SHP77 treated with DMSO at 0.1 percent for 48 hours (cell line): ENCODE results near the gene NRG3.
"Not testable (repeated sequence)": the region's sequence is repeated elsewhere in the genome, so short reads cannot be mapped to it uniquely, and the experiment has no call there.

ENCODE experiments used
- DNase-seq: peaks from one replicate; lab custom pipeline; 2025; lab: John Stamatoyannopoulos, UW

Gene NRG3

GRCh38 chr10:82282782-82283456 is 407.9 kb downstream of the NRG3 start:
- no peak for DNase-seq

- no peak for DNase-seq
Measured at GRCh38 chr10:82284180-82284579, 409.2 kb downstream of the NRG3 start.

GRCh38 chr10:82288461-82288881 is 413.5 kb downstream of the NRG3 start:
- DNase-seq: no peak

DNA sequence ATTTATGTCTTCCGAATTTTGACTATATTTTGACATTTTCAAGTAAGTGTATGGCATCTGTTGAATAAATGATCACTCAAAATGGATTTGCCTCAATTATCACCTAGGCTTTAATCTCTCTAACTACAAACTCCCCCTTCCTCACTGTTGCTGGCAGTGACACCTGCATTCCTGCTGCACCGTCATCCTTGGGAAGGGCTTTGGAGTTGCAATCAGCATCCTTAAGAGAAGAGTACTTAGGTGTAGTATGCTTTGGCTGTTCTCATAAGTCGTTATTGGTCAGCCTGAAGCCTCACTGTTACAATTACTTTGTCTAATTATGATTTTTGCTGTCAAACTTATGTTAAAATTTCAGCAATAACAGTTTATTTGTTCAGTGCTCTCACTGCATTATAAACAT is 415.0 kb downstream of the NRG3 start:
- DNase-seq: no peak

- no peak for DNase-seq
Measured at GRCh38 chr10:82294874-82295378, 419.9 kb downstream of the NRG3 start.

- no peak for DNase-seq
Measured at GRCh38 chr10:82308641-82309040, 433.6 kb downstream of the NRG3 start.

DNA sequence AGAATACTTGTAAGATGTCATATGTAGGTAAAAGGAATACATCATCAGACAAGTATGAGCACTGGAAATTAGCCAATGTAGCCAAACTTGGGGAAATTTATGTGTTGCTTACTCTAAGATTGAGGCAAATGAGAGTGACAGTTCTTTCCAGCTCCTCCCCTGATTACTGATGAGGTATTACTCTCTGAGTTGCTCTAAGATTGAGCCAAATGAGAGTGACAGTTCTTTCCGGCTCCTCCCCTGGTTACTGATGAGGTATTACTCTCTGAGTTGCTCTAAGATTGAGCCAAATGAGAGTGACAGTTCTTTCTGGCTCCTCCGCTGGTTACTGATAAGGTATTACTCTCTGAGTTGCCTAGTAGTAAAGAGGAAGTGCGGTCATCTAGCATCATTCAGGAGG is 435.8 kb downstream of the NRG3 start:
- no peak for DNase-seq

DNA sequence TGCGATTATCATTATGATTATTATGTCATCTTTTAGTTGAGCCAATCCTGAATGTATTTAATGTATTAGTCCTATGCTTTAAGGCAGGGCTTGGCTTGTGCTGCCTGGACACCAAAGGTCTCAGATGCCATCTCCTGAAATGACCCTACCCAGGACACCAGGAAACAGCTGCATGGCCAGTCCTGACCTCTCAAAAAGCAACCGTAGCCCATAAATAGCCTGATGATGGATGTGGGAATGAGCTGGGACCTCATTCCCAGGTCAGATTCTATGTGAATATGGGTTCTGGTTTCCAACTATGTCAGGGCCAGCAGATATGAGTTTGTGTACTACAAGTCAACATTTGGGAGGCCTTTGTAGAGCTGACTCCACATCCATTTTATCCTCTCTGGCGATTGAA is 438.4 kb downstream of the NRG3 start:
- DNase-seq: no peak

DNA sequence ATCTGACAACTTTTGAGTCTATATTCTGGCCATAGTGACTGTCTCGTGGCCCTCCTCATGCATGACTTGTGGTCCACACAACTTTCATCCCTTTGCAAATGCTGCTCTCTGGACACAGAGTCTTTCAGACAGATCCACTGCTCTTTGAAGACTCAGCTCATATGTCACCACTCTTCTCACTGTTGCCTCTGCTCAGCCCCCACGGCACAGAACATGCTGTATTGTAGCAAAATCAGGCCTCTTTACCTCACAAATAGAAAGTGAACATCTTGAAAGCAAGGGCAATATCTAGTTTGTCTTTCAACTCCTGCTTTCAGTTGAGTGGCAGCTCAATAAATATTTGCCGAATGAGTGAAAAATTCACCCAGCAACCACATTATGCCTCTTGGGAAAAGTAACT is 443.5 kb downstream of the NRG3 start:
- DNase-seq: no peak

DNA sequence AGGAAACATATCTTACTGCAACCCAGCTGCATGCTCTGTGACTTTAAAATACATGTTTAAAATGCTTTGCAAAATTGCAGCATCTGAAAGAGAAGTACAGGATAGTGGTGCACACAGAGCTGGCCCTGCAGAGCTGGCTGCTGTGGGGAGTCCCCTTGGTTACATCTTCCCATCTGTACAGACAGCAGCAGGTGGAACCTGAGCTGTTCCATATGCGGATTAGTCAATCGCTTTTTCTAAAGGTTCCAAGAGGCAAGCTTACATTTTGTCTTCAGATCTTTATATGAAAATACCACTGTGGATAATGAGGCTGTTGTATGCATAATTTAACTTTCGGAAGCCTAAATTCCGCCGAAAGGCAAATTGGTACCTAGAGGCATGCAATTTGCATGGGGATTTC is 444.1 kb downstream of the NRG3 start:
- no peak for DNase-seq

DNA sequence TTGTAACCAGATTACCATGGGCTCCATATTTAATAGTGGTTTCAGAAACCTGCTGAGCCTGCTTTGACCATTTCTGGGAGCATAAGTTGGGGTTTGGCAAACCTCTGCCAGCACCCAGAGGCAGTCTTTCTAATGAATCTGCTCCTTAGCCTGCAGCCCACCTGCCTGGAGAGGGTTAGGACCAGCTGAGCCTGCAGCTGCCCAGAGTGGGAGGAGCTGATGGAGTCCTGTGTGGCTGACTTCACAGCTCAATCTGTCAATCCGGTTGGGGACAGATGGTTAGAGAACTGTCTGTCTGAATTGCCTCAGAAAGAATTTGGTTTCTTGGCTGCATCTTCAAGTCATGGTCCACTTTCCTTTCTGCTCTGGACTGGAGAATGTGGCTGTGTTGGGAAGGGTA is 444.6 kb downstream of the NRG3 start:
- DNase-seq: no peak

- DNase-seq: no peak
Measured at GRCh38 chr10:82321724-82322123, 446.7 kb downstream of the NRG3 start.

GRCh38 chr10:82331716-82332115 is 456.7 kb downstream of the NRG3 start:
- no peak for DNase-seq

DNA sequence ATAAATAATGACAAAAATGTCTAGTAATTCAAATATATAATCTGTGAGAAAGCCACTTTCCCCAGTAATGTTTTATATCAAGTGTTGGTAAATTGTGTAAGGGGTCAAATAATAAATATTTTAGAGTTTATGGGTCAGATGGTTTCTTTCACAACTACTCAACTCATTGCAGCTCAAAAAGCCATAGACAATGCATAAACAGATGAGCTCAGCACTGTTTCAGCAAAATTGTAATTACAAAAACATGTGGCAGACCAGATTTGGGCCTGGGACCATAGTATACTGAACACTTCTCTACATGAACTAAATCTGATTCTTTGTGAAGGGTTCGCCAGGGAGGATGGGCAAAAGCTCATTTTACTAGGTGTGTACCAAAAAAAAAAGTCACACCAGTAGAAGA is 460.8 kb downstream of the NRG3 start:
- no peak for DNase-seq

DNA sequence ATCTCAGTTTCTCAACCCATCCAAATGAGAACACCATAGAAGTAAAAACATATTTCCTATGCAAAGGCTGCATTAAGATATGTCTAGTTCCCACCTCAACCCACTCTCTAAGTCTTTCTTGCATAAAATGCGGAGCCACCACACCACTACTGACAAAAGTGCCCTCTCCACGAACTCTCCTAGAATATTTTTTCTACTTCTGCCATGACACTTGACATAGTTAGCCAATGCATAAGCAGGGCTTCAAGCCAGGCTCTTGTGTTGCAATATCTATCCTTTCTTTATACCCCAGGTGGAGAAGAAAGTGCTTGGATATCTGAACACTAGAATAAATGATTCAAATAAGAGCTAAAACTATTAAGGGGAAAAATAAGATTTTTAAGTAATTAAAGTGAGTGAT is 465.2 kb downstream of the NRG3 start:
- no peak for DNase-seq

GRCh38 chr10:82349590-82349989 is 474.6 kb downstream of the NRG3 start:
- DNase-seq: not testable (repeated sequence)

DNA sequence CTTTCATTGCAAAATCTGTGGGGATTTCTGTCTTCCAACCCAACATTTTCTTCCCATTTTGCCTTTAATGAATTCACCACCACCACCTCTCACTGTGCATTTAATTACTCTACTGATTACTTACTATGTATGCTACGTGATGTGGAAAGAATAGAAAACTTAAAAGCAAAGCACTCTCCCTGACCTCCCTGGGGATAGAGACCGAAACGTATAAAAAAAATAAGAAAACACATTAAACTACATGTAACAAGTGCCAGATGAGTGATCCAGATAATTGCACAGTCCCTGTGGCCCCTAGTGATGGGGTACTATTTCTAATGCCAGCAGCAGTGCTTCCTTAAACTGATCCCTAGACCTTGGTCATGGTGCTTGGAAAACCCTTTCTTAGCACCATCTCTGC is 478.4 kb downstream of the NRG3 start:
- DNase-seq: no peak

- DNase-seq: no peak
Measured at GRCh38 chr10:82358486-82359099, 483.6 kb downstream of the NRG3 start.

GRCh38 chr10:82361256-82361655 is 486.3 kb downstream of the NRG3 start:
- no peak for DNase-seq

- DNase-seq: no peak
Measured at GRCh38 chr10:82377608-82378007, 502.6 kb downstream of the NRG3 start.

- DNase-seq: no peak
Measured at GRCh38 chr10:82378146-82378545, 503.2 kb downstream of the NRG3 start.

- DNase-seq: no peak
Measured at GRCh38 chr10:82383350-82383749, 508.4 kb downstream of the NRG3 start.

GRCh38 chr10:82390866-82391658 is 516.1 kb downstream of the NRG3 start:
- no peak for DNase-seq
